ENCODE results near the gene ZNF222.

ZNF222 gene

DNA sequence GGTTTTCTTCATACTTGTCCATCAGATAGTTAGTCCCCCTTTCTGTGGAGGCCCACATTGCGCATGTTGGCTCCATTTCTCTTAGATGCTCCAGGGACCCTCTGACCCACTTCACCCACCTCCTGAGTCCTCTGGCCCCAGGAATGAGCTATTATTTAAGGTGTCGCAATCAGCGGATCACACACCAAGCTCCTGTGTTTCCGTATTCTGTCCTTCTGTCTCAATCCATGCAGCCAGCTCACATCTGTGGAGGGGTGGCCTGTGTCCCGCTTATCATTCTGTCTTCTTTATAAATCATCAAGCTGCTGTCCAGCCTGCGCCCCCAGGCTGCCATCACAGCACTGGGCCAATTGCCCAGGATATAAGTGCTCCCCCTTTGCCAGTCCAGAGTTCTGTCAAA is 17.7 kb upstream of the ZNF222 start:
- H3K27me3 ChIP-seq: no peaks in the 10 kb centered on the region
- intact Hi-C loops (cut with DNase I; ENCODE audit: low total_unique reads): loop anchor here (10.0 kb wide), 2 partner anchors 47 to 87 kb away; partner anchors contain the start of genes ZNF223 and ZNF224
- H3K4me1 ChIP-seq: peaks cover 0 to 10% (median 7%) of the 10 kb centered on the region in 4 donors
- H3K27ac ChIP-seq: no peak overlapping the region
- H3K4me3 ChIP-seq: no peak overlapping the region
- H3K9me3 ChIP-seq: peaks cover 0 to 59% (median 55%) of the 10 kb centered on the region in 3 donors
- TF ChIP-seq, protein P1, sequence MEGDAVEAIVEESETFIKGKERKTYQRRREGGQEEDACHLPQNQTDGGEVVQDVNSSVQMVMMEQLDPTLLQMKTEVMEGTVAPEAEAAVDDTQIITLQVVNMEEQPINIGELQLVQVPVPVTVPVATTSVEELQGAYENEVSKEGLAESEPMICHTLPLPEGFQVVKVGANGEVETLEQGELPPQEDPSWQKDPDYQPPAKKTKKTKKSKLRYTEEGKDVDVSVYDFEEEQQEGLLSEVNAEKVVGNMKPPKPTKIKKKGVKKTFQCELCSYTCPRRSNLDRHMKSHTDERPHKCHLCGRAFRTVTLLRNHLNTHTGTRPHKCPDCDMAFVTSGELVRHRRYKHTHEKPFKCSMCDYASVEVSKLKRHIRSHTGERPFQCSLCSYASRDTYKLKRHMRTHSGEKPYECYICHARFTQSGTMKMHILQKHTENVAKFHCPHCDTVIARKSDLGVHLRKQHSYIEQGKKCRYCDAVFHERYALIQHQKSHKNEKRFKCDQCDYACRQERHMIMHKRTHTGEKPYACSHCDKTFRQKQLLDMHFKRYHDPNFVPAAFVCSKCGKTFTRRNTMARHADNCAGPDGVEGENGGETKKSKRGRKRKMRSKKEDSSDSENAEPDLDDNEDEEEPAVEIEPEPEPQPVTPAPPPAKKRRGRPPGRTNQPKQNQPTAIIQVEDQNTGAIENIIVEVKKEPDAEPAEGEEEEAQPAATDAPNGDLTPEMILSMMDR (IDR thresholded peaks at IDR 0.05): no peak
- no peak for DNase-seq
- H3K36me3 ChIP-seq: peaks cover 62 to 70% (median 62%) of the 10 kb centered on the region in 3 donors

DNA sequence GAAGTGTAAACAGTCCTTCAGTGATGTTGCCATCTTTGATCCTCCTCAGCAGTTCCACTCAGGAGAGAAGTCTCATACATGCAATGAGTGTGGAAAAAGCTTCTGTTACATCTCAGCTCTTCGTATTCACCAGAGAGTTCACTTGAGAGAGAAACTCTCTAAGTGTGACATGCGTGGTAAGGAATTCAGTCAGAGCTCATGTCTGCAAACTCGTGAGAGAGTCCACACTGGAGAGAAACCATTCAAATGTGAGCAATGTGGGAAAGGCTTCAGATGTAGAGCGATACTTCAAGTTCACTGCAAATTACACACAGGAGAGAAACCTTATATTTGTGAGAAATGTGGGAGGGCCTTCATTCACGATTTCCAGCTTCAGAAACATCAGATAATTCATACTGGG is 14.7 kb upstream of the ZNF222 start:
- intact Hi-C loops (cut with DNase I; ENCODE audit: low total_unique reads): no loop called here
- TF ChIP-seq, protein P1 (IDR thresholded peaks at IDR 0.05): no peak
- no peaks in the 10 kb centered on the region for H3K4me1 ChIP-seq
- H3K9me3 ChIP-seq: peaks cover 0 to 82% (median 80%) of the 10 kb centered on the region in 3 donors
- peaks cover 66 to 76% (median 70%) of the 10 kb centered on the region in 3 donors for H3K36me3 ChIP-seq
- H3K4me3 ChIP-seq: no peak overlapping the region
- no peak overlapping the region for H3K27ac ChIP-seq
- no peaks in the 10 kb centered on the region for H3K27me3 ChIP-seq
- DNase-seq: no peak

DNA sequence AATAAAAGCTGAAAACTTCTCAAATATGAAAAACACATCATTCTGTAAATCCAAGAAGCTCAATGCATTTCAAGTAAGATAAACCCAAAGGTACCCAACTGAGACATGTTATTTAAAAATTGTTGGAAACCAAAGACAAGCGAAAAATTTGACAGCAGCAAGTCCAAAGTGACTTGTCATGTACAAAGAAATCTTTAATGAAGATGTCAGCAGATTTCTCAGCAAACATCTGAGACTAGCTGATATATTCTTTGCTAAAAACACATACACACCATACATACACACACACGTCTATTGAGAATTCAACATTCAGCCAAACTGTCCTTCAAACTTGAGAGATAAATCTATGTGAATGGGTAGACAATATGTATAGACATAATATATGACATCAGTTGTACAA is 5.7 kb upstream of the ZNF222 start:
- H3K36me3 ChIP-seq: no peaks in the 10 kb centered on the region
- peaks cover 0 to 13% (median 6%) of the 10 kb centered on the region in 3 donors for H3K9me3 ChIP-seq
- H3K4me3 ChIP-seq: no peak overlapping the region
- H3K4me1 ChIP-seq: no peaks in the 10 kb centered on the region
- no peaks in the 10 kb centered on the region for H3K27me3 ChIP-seq
- intact Hi-C loops (cut with DNase I; ENCODE audit: low total_unique reads): no loop called here
- TF ChIP-seq, protein P1 (IDR thresholded peaks at IDR 0.05): no peak
- no peak for DNase-seq
- no peak overlapping the region for H3K27ac ChIP-seq

DNA sequence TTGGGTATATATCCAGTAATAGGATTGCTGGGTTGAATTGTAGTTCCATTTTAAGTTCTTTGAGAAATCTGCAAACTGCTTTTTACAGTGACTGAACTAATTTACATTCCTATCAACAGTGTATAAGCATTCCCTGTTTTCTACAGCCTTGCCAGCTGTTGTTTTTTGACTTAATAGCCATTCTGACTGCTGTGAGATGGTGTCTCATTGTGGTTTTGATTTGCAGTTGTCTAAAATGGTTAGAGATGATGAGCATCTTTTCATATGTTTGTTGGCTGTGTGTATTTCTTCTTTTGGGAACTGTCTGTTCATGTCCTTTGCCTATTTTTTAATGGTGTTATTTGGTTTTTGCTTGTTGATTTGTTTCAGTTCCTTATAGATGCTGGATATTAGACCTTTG is 4.0 kb upstream of the ZNF222 start:
- TF ChIP-seq, protein P1 (IDR thresholded peaks at IDR 0.05): no peak
- Histone ChIP-seq H3K9me3 (peaks cover 0 to 5% (median 0%) of the 10 kb centered on the region in 3 donors), H3K4me1 (peaks cover 0 to 12% (median 3%) of the 10 kb centered on the region in 4 donors), H3K4me3 (no peak overlapping the region), H3K27ac (no peak overlapping the region), H3K27me3 (no peaks in the 10 kb centered on the region), H3K36me3 (no peaks in the 10 kb centered on the region)
- intact Hi-C loops (cut with DNase I; ENCODE audit: low total_unique reads): no loop called here
- no peak for DNase-seq

DNA sequence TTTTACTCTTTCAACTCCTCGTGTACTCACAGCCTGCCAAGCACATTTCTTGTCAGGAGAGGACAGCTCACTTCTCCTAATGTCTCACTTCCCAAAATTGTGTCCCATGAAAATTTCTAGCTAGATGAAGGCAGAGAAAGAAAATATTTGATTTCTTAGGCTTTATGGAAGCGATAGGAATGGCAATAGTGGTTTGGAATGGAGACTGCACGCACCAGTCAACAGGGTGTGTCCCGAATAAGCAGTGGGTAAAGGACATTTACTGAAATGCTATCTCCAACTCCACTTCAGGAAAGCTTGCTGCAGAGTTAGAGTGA is 321 bp upstream of the ZNF222 start:
- no peaks in the 10 kb centered on the region for H3K27me3 ChIP-seq
- intact Hi-C loops (cut with DNase I; ENCODE audit: low total_unique reads): no loop called here
- H3K4me3 ChIP-seq: peak overlapping the region; percentile 66 to 71
- TF ChIP-seq, protein P1 (IDR thresholded peaks at IDR 0.05): no peak
- no peak for DNase-seq
- H3K4me1 ChIP-seq: peaks cover 0 to 14% (median 3%) of the 10 kb centered on the region in 4 donors
- H3K36me3 ChIP-seq: peaks cover 31 to 35% (median 33%) of the 10 kb centered on the region in 3 donors
- peaks cover 0 to 32% (median 23%) of the 10 kb centered on the region in 3 donors for H3K9me3 ChIP-seq
- peak overlapping the region; percentile 61 to 64 for H3K27ac ChIP-seq

DNA sequence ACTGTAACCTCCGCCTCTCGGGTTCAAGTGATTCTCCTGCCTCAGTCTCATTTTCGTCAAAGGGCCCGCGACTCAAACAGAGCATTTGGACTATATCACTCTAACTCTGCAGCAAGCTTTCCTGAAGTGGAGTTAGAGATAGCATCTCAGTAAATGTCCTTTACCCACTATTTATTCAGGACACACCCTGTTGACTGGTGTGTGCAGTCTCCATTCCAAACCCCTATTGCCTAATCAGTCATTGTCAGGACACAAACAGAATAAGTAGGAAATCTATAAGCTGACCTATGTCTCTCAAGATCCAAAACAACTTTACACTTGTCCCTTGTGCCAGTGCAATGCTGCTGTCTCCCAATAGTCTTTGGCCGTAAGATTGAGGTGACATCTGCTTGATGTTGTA is 1.4 kb downstream of the ZNF222 start:
- peaks cover 0 to 49% (median 33%) of the 10 kb centered on the region in 3 donors for H3K9me3 ChIP-seq
- H3K27ac ChIP-seq: no peak overlapping the region
- H3K27me3 ChIP-seq: no peaks in the 10 kb centered on the region
- no peak for DNase-seq
- intact Hi-C loops (cut with DNase I; ENCODE audit: low total_unique reads): no loop called here
- H3K4me1 ChIP-seq: peaks cover 0 to 14% (median 3%) of the 10 kb centered on the region in 4 donors
- no peak overlapping the region for H3K4me3 ChIP-seq
- TF ChIP-seq, protein P1 (IDR thresholded peaks at IDR 0.05): no peak
- peaks cover 49 to 53% (median 50%) of the 10 kb centered on the region in 3 donors for H3K36me3 ChIP-seq
